ENCODE measurements around the gene ENDOG. TPM values are rescaled to one million over a fixed set of nuclear protein-coding genes. Genes with fewer than 3 reads are reported as not detected.

ENDOG gene
- polyA plus RNA-seq, 1 donor from 2014 or later, result 61.5 TPM

- Histone ChIP-seq H2AFZ (ENCODE audit: low read depth, low read length) (no peak overlapping the region), H3K4me3 (ENCODE audit: low read length) (no peak overlapping the region), H3K27ac (ENCODE audit: low read length) (no peak overlapping the region), H3K9me2 (ENCODE audit: insufficient read depth, low read length) (no peaks in the 10 kb centered on the region), H3F3A (ENCODE audit: insufficient read depth, low read length, poor library complexity, severe bottlenecking) (no peaks in the 10 kb centered on the region), H3K27me3 (ENCODE audit: insufficient read depth, low read depth, low read length) (no peaks in the 10 kb centered on the region), H3K36me3 (ENCODE audit: insufficient read depth, low read length) (no peaks in the 10 kb centered on the region), H3K79me2 (replicated peaks; ENCODE audit: insufficient read depth, low read length) (no peaks in the 10 kb centered on the region), H3K9me3 (ENCODE audit: low read length) (no peaks in the 10 kb centered on the region), H4K20me1 (ENCODE audit: insufficient read depth) (no peaks in the 10 kb centered on the region), H3K4me2 (ENCODE audit: low read length) (no peak overlapping the region), H3K9ac (ENCODE audit: low read length) (no peak overlapping the region)
- TF ChIP-seq EZH2 (IDR thresholded peaks at IDR 0.05; ENCODE audit: borderline replicate concordance, insufficient read depth, low read length, poor library complexity, severe bottlenecking), result no peak
- TF ChIP-seq, protein P1, sequence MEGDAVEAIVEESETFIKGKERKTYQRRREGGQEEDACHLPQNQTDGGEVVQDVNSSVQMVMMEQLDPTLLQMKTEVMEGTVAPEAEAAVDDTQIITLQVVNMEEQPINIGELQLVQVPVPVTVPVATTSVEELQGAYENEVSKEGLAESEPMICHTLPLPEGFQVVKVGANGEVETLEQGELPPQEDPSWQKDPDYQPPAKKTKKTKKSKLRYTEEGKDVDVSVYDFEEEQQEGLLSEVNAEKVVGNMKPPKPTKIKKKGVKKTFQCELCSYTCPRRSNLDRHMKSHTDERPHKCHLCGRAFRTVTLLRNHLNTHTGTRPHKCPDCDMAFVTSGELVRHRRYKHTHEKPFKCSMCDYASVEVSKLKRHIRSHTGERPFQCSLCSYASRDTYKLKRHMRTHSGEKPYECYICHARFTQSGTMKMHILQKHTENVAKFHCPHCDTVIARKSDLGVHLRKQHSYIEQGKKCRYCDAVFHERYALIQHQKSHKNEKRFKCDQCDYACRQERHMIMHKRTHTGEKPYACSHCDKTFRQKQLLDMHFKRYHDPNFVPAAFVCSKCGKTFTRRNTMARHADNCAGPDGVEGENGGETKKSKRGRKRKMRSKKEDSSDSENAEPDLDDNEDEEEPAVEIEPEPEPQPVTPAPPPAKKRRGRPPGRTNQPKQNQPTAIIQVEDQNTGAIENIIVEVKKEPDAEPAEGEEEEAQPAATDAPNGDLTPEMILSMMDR (IDR thresholded peaks at IDR 0.05; ENCODE audit: poor library complexity, severe bottlenecking), result no peak
- TF ChIP-seq MXI1 (conservative IDR thresholded peaks at IDR 0.05; ENCODE audit: poor library complexity, severe bottlenecking), result no peak
- no peak for TF ChIP-seq RAD21 (conservative IDR thresholded peaks at IDR 0.05)
- no peak for TF ChIP-seq POLR2AphosphoS5 (IDR thresholded peaks at IDR 0.05)
- TF ChIP-seq, protein P2, sequence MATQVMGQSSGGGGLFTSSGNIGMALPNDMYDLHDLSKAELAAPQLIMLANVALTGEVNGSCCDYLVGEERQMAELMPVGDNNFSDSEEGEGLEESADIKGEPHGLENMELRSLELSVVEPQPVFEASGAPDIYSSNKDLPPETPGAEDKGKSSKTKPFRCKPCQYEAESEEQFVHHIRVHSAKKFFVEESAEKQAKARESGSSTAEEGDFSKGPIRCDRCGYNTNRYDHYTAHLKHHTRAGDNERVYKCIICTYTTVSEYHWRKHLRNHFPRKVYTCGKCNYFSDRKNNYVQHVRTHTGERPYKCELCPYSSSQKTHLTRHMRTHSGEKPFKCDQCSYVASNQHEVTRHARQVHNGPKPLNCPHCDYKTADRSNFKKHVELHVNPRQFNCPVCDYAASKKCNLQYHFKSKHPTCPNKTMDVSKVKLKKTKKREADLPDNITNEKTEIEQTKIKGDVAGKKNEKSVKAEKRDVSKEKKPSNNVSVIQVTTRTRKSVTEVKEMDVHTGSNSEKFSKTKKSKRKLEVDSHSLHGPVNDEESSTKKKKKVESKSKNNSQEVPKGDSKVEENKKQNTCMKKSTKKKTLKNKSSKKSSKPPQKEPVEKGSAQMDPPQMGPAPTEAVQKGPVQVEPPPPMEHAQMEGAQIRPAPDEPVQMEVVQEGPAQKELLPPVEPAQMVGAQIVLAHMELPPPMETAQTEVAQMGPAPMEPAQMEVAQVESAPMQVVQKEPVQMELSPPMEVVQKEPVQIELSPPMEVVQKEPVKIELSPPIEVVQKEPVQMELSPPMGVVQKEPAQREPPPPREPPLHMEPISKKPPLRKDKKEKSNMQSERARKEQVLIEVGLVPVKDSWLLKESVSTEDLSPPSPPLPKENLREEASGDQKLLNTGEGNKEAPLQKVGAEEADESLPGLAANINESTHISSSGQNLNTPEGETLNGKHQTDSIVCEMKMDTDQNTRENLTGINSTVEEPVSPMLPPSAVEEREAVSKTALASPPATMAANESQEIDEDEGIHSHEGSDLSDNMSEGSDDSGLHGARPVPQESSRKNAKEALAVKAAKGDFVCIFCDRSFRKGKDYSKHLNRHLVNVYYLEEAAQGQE (IDR thresholded peaks at IDR 0.05; ENCODE audit: borderline replicate concordance), result no peak
- TF ChIP-seq TAF1 (IDR thresholded peaks at IDR 0.05; ENCODE audit: low read depth), result no peak
- no peak for TF ChIP-seq EP300 (conservative IDR thresholded peaks at IDR 0.05; ENCODE audit: poor library complexity, severe bottlenecking)
- TF ChIP-seq SMC3 (conservative IDR thresholded peaks at IDR 0.05; ENCODE audit: poor library complexity), result no peak
Observed at GRCh38 chr9:128781187-128782070, 36.9 kb upstream of the ENDOG start.

GRCh38 chr9:128782669-128783068 is 35.6 kb upstream of the ENDOG start:
- Histone ChIP-seq H3K36me3 (ENCODE audit: insufficient read depth, low read length) (no peaks in the 10 kb centered on the region), H3K9me2 (ENCODE audit: insufficient read depth, low read length) (no peaks in the 10 kb centered on the region), H3K27ac (ENCODE audit: low read length) (no peak overlapping the region), H3K27me3 (ENCODE audit: insufficient read depth, low read depth, low read length) (no peaks in the 10 kb centered on the region), H3K9ac (ENCODE audit: low read length) (no peak overlapping the region), H3K9me3 (ENCODE audit: low read length) (no peaks in the 10 kb centered on the region), H3K79me2 (replicated peaks; ENCODE audit: insufficient read depth, low read length) (peaks cover 6% of the 10 kb centered on the region), H3F3A (ENCODE audit: insufficient read depth, low read length, poor library complexity, severe bottlenecking) (no peaks in the 10 kb centered on the region), H3K4me2 (ENCODE audit: low read length) (no peak overlapping the region), H4K20me1 (ENCODE audit: insufficient read depth) (no peaks in the 10 kb centered on the region), H2AFZ (ENCODE audit: low read depth, low read length) (no peak overlapping the region), H3K4me3 (ENCODE audit: low read length) (no peak overlapping the region)
- TF ChIP-seq MXI1 (conservative IDR thresholded peaks at IDR 0.05; ENCODE audit: poor library complexity, severe bottlenecking), result no peak
- TF ChIP-seq SMC3 (conservative IDR thresholded peaks at IDR 0.05; ENCODE audit: poor library complexity), result no peak
- TF ChIP-seq, protein P1 (IDR thresholded peaks at IDR 0.05; ENCODE audit: poor library complexity, severe bottlenecking), result no peak
- TF ChIP-seq EZH2 (IDR thresholded peaks at IDR 0.05; ENCODE audit: borderline replicate concordance, insufficient read depth, low read length, poor library complexity, severe bottlenecking), result no peak
- TF ChIP-seq TAF1 (IDR thresholded peaks at IDR 0.05; ENCODE audit: low read depth), result no peak
- TF ChIP-seq POLR2AphosphoS5 (IDR thresholded peaks at IDR 0.05), result no peak
- TF ChIP-seq, protein P2 (IDR thresholded peaks at IDR 0.05; ENCODE audit: borderline replicate concordance), result no peak
- no peak for TF ChIP-seq RAD21 (conservative IDR thresholded peaks at IDR 0.05)
- TF ChIP-seq EP300 (conservative IDR thresholded peaks at IDR 0.05; ENCODE audit: poor library complexity, severe bottlenecking), result no peak
